WTC11 (cell line): ENCODE results near the gene GPR152. TPM values are rescaled to one million over a fixed set of nuclear protein-coding genes. Genes with fewer than 3 reads are reported as not detected.

Source experiments
- ATAC-seq: fragments of 200-7000 bp; cut with Tn5 transposase; 2 replicates; pipeline ENCODE4 v1.10.0; 2021; ENCODE audit warnings: mild to moderate bottlenecking, moderate library complexity
- CTCF ChIA-PET: fragments of 300-600 bp; sonication (Branson Sonifier 250); formaldehyde crosslinking; loops from one replicate; lab custom pipeline; 2021; ENCODE audit warnings: antibody characterized with exemption; lab: Charles Lee
- POLR2A ChIA-PET: fragments of 350-600 bp; sonication (Branson Sonifier 250); formaldehyde crosslinking; loops from one replicate; lab custom pipeline; 2021; ENCODE audit warnings: antibody characterized with exemption; lab: Charles Lee
- DNase-seq: peaks from one replicate; pipeline ENCODE4 v3.0.0; 2021; ENCODE audit warnings: low spot score
- H3K27ac Mint-ChIP-seq: 2 replicates; pipeline ENCODE4 v1.8.0; 2021; ENCODE audit warnings: mixed read lengths
- H3K27me3 Mint-ChIP-seq: 2 replicates; pipeline ENCODE4 v1.8.0; 2021; ENCODE audit warnings: low read depth, mild to moderate bottlenecking, moderate library complexity, mixed read lengths
- H3K36me3 Mint-ChIP-seq: 2 replicates; pipeline ENCODE4 v1.8.0; 2021; ENCODE audit warnings: mixed read lengths
- H3K4me1 Mint-ChIP-seq: 2 replicates; pipeline ENCODE4 v1.8.0; 2022; ENCODE audit warnings: mixed read lengths
- H3K4me3 Mint-ChIP-seq: 2 replicates; pipeline ENCODE4 v1.8.0; 2021; ENCODE audit warnings: mild to moderate bottlenecking, moderate library complexity, mixed read lengths
- H3K9me3 Mint-ChIP-seq: 2 replicates; pipeline ENCODE4 v1.8.0; 2021; ENCODE audit warnings: mixed read lengths
- CREB1 ChIP-seq: sonication (generic); formaldehyde crosslinking; IDR thresholded peaks from 2 replicates; pipeline ENCODE4 v1.8.0; 2023; ENCODE audit warnings: mild to moderate bottlenecking, missing genetic modification reagents
- GTF2I ChIP-seq: fragments of 250-450 bp; sonication (Bioruptor Pico); conservative IDR thresholded peaks from 2 replicates; pipeline ENCODE4 v1.4.0; 2021; ENCODE audit warnings: mild to moderate bottlenecking
- HMGXB4 ChIP-seq: sonication (generic); formaldehyde crosslinking; IDR thresholded peaks from 2 replicates; pipeline ENCODE4 v1.8.1; 2023; ENCODE audit warnings: mild to moderate bottlenecking, moderate library complexity, missing genetic modification reagents
- JUN ChIP-seq: sonication (generic); formaldehyde crosslinking; IDR thresholded peaks from 2 replicates; pipeline ENCODE4 v1.8.0; 2023; ENCODE audit warnings: mild to moderate bottlenecking, missing genetic modification reagents
- KAT7 ChIP-seq: sonication (generic); formaldehyde crosslinking; IDR thresholded peaks from 2 replicates; pipeline ENCODE4 v1.8.1; 2023; ENCODE audit warnings: missing genetic modification reagents, mild to moderate bottlenecking, borderline replicate concordance
- MYBL2 ChIP-seq: sonication (generic); formaldehyde crosslinking; IDR thresholded peaks from 2 replicates; pipeline ENCODE4 v1.8.1; 2023; ENCODE audit warnings: mild to moderate bottlenecking, moderate library complexity, missing genetic modification reagents
- NR2C2 ChIP-seq: sonication (generic); formaldehyde crosslinking; IDR thresholded peaks from 2 replicates; pipeline ENCODE4 v1.8.0; 2022; ENCODE audit warnings: mild to moderate bottlenecking, missing genetic modification reagents
- SP1 ChIP-seq: sonication (generic); formaldehyde crosslinking; conservative IDR thresholded peaks from 2 replicates; pipeline ENCODE4 v1.8.1; 2022; ENCODE audit warnings: missing genetic modification reagents
- TCF7 ChIP-seq: sonication (generic); formaldehyde crosslinking; IDR thresholded peaks from 2 replicates; pipeline ENCODE4 v1.8.0; 2022; ENCODE audit warnings: mild to moderate bottlenecking, low read depth, missing genetic modification reagents, moderate library complexity
- ZNF263 ChIP-seq: sonication (generic); formaldehyde crosslinking; IDR thresholded peaks from 2 replicates; pipeline ENCODE4 v1.8.1; 2022; ENCODE audit warnings: low read depth, mild to moderate bottlenecking, moderate library complexity, missing genetic modification reagents
- ZNF423 ChIP-seq: fragments of 250-450 bp; sonication (Bioruptor Pico); IDR thresholded peaks from 2 replicates; pipeline ENCODE4 v2.1.2; 2022; ENCODE audit warnings: mild to moderate bottlenecking, moderate library complexity
- total RNA-seq: library from RNA; stranded (reverse); gene quantifications from 3 replicates; pipeline ENCODE4 v1.2.3, GENCODE V29; 2021
- TF ChIP-seq, protein P1 (sequence below): fragments of 200-600 bp; IDR thresholded peaks from 2 replicates; pipeline ENCODE4 v1.8.0; 2022; ENCODE audit warnings: antibody characterized with exemption
- TF ChIP-seq, protein P2 (sequence below): sonication (generic); formaldehyde crosslinking; IDR thresholded peaks from 2 replicates; pipeline ENCODE4 v1.8.1; 2023; ENCODE audit warnings: mild to moderate bottlenecking, missing genetic modification reagents
- TF ChIP-seq, protein P3 (sequence below): sonication (generic); formaldehyde crosslinking; IDR thresholded peaks from 2 replicates; pipeline ENCODE4 v1.8.1; 2023; ENCODE audit warnings: mild to moderate bottlenecking, missing genetic modification reagents, moderate library complexity
- TF ChIP-seq, protein P4 (sequence below): sonication (generic); formaldehyde crosslinking; IDR thresholded peaks from 2 replicates; pipeline ENCODE4 v1.8.0; 2022; ENCODE audit warnings: missing genetic modification reagents
- TF ChIP-seq, protein P5 (sequence below): fragments of 250-450 bp; sonication (Bioruptor Pico); IDR thresholded peaks from 2 replicates; pipeline ENCODE4 v2.1.2; 2022; ENCODE audit warnings: mild to moderate bottlenecking, moderate library complexity
- TF ChIP-seq, protein P6 (sequence below): sonication (generic); formaldehyde crosslinking; IDR thresholded peaks from 2 replicates; pipeline ENCODE4 v1.8.0; 2022; ENCODE audit warnings: mild to moderate bottlenecking, missing genetic modification reagents
- TF ChIP-seq, protein P7 (sequence below): sonication (generic); formaldehyde crosslinking; IDR thresholded peaks from 2 replicates; pipeline ENCODE4 v1.8.0; 2022; ENCODE audit warnings: mild to moderate bottlenecking, missing genetic modification reagents

GPR152 gene
- total RNA-seq, 1 experiment from 2014 or later = not detected

GRCh38 chr11:67472882-67473281 lies 20.4 kb upstream of the GPR152 start (continued):
- TF ChIP-seq, protein P1, sequence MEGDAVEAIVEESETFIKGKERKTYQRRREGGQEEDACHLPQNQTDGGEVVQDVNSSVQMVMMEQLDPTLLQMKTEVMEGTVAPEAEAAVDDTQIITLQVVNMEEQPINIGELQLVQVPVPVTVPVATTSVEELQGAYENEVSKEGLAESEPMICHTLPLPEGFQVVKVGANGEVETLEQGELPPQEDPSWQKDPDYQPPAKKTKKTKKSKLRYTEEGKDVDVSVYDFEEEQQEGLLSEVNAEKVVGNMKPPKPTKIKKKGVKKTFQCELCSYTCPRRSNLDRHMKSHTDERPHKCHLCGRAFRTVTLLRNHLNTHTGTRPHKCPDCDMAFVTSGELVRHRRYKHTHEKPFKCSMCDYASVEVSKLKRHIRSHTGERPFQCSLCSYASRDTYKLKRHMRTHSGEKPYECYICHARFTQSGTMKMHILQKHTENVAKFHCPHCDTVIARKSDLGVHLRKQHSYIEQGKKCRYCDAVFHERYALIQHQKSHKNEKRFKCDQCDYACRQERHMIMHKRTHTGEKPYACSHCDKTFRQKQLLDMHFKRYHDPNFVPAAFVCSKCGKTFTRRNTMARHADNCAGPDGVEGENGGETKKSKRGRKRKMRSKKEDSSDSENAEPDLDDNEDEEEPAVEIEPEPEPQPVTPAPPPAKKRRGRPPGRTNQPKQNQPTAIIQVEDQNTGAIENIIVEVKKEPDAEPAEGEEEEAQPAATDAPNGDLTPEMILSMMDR = no peak
- TF ChIP-seq, protein P2, sequence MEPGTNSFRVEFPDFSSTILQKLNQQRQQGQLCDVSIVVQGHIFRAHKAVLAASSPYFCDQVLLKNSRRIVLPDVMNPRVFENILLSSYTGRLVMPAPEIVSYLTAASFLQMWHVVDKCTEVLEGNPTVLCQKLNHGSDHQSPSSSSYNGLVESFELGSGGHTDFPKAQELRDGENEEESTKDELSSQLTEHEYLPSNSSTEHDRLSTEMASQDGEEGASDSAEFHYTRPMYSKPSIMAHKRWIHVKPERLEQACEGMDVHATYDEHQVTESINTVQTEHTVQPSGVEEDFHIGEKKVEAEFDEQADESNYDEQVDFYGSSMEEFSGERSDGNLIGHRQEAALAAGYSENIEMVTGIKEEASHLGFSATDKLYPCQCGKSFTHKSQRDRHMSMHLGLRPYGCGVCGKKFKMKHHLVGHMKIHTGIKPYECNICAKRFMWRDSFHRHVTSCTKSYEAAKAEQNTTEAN (CRISPR knock-in tag) = no peak
- TF ChIP-seq, protein P3, sequence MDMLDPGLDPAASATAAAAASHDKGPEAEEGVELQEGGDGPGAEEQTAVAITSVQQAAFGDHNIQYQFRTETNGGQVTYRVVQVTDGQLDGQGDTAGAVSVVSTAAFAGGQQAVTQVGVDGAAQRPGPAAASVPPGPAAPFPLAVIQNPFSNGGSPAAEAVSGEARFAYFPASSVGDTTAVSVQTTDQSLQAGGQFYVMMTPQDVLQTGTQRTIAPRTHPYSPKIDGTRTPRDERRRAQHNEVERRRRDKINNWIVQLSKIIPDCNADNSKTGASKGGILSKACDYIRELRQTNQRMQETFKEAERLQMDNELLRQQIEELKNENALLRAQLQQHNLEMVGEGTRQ = no peak
- no peak for TF ChIP-seq MYBL2 (CRISPR knock-in tag)

GRCh38 chr11:67470337-67471002 lies 17.9 kb upstream of the GPR152 start:
- no peak for ATAC-seq
- no peak for DNase-seq
- Mint-ChIP-seq H3K4me1 (peaks cover 19% of the 10 kb centered on the region), H3K9me3 (no peaks in the 10 kb centered on the region), H3K27me3 (peaks cover 20% of the 10 kb centered on the region)
- POLR2A ChIA-PET = no interaction called here
- TF ChIP-seq CREB1 (CRISPR knock-in tag) = no peak
- TF ChIP-seq JUN (CRISPR knock-in tag) = no peak
- no peak for TF ChIP-seq SP1 (CRISPR knock-in tag)
- no peak for TF ChIP-seq HMGXB4 (CRISPR knock-in tag)
- TF ChIP-seq NR2C2 (CRISPR knock-in tag) = no peak
- no peak for TF ChIP-seq ZNF263 (CRISPR knock-in tag)
- no peak for TF ChIP-seq ZNF423
- TF ChIP-seq TCF7 = no peak
- TF ChIP-seq GTF2I = no peak
- TF ChIP-seq, protein P4, sequence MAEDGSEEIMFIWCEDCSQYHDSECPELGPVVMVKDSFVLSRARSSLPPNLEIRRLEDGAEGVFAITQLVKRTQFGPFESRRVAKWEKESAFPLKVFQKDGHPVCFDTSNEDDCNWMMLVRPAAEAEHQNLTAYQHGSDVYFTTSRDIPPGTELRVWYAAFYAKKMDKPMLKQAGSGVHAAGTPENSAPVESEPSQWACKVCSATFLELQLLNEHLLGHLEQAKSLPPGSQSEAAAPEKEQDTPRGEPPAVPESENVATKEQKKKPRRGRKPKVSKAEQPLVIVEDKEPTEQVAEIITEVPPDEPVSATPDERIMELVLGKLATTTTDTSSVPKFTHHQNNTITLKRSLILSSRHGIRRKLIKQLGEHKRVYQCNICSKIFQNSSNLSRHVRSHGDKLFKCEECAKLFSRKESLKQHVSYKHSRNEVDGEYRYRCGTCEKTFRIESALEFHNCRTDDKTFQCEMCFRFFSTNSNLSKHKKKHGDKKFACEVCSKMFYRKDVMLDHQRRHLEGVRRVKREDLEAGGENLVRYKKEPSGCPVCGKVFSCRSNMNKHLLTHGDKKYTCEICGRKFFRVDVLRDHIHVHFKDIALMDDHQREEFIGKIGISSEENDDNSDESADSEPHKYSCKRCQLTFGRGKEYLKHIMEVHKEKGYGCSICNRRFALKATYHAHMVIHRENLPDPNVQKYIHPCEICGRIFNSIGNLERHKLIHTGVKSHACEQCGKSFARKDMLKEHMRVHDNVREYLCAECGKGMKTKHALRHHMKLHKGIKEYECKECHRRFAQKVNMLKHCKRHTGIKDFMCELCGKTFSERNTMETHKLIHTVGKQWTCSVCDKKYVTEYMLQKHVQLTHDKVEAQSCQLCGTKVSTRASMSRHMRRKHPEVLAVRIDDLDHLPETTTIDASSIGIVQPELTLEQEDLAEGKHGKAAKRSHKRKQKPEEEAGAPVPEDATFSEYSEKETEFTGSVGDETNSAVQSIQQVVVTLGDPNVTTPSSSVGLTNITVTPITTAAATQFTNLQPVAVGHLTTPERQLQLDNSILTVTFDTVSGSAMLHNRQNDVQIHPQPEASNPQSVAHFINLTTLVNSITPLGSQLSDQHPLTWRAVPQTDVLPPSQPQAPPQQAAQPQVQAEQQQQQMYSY = no peak
- TF ChIP-seq, protein P5, sequence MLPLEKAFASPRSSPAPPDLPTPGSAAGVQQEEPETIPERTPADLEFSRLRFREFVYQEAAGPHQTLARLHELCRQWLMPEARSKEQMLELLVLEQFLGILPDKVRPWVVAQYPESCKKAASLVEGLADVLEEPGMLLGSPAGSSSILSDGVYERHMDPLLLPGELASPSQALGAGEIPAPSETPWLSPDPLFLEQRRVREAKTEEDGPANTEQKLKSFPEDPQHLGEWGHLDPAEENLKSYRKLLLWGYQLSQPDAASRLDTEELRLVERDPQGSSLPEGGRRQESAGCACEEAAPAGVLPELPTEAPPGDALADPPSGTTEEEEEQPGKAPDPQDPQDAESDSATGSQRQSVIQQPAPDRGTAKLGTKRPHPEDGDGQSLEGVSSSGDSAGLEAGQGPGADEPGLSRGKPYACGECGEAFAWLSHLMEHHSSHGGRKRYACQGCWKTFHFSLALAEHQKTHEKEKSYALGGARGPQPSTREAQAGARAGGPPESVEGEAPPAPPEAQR (CRISPR knock-in tag) = no peak
- no peak for TF ChIP-seq KAT7
- TF ChIP-seq, protein P6, sequence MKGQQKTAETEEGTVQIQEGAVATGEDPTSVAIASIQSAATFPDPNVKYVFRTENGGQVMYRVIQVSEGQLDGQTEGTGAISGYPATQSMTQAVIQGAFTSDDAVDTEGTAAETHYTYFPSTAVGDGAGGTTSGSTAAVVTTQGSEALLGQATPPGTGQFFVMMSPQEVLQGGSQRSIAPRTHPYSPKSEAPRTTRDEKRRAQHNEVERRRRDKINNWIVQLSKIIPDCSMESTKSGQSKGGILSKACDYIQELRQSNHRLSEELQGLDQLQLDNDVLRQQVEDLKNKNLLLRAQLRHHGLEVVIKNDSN (CRISPR knock-in tag) = no peak
- TF ChIP-seq, protein P7, sequence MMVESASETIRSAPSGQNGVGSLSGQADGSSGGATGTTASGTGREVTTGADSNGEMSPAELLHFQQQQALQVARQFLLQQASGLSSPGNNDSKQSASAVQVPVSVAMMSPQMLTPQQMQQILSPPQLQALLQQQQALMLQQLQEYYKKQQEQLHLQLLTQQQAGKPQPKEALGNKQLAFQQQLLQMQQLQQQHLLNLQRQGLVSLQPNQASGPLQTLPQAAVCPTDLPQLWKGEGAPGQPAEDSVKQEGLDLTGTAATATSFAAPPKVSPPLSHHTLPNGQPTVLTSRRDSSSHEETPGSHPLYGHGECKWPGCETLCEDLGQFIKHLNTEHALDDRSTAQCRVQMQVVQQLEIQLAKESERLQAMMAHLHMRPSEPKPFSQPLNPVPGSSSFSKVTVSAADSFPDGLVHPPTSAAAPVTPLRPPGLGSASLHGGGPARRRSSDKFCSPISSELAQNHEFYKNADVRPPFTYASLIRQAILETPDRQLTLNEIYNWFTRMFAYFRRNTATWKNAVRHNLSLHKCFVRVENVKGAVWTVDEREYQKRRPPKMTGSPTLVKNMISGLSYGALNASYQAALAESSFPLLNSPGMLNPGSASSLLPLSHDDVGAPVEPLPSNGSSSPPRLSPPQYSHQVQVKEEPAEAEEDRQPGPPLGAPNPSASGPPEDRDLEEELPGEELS (CRISPR knock-in tag) = no peak
- TF ChIP-seq, all 79 proteins: peak for 0
- no peak overlapping the region for H3K27ac Mint-ChIP-seq
- peak overlapping the region; percentile 66 for H3K4me3 Mint-ChIP-seq
- CTCF ChIA-PET = interaction anchor here (0.6 to 1.2 kb wide), 3 partner anchors 26 to 81 kb away, joined by 3 to 4 read pairs (median 3); no protein-coding TSS in a partner anchor
- H3K36me3 Mint-ChIP-seq = no peaks in the 10 kb centered on the region
